HEK293T (cell line): ENCODE measurements around the gene BACH2.

Source experiments
- ELF4 ChIP-seq: fragments of 450-650 bp; IDR thresholded peaks from 2 replicates; pipeline ENCODE4 v1.6.1; 2017; ENCODE audit warnings: antibody characterized with exemption
- FOXA1 ChIP-seq: fragments of 450-650 bp; IDR thresholded peaks from 2 replicates; pipeline ENCODE4 v1.6.1; 2016; ENCODE audit warnings: mild to moderate bottlenecking
- NFRKB ChIP-seq: fragments of 450-650 bp; IDR thresholded peaks from 2 replicates; pipeline ENCODE4 v1.6.1; 2016; ENCODE audit warnings: mild to moderate bottlenecking, moderate library complexity
- PKNOX1 ChIP-seq: fragments of 450-650 bp; IDR thresholded peaks from 2 replicates; pipeline ENCODE4 v1.6.1; 2016
- SP1 ChIP-seq: fragments of 450-650 bp; IDR thresholded peaks from 2 replicates; pipeline ENCODE4 v1.6.1; 2017

GRCh38 chr6:90072501-90072900 lies 224.1 kb downstream of the BACH2 start:
- no peak for TF ChIP-seq PKNOX1
- no peak for TF ChIP-seq FOXA1
- TF ChIP-seq ELF4 = no peak
- TF ChIP-seq NFRKB = no peak
- no peak for TF ChIP-seq SP1
